GM23338 (cell line): ENCODE measurements around the gene MYLK. TPM values are rescaled to one million over a fixed set of nuclear protein-coding genes. Genes with fewer than 3 reads are reported as not detected.

ENCODE experiments used
- ATAC-seq: fragments of 200-7000 bp; cut with Tn5 transposase; 3 replicates; pipeline ENCODE4 v1.9.1; 2020
- DNase-seq: peaks from one replicate; pipeline ENCODE4 v3.0.0-alpha.2; 2015; ENCODE audit warnings: low spot score
- H2AFZ ChIP-seq: fragments of 200-600 bp; sonication (generic); 2 replicates; pipeline ENCODE4 v1.8.0; 2016; ENCODE audit warnings: antibody characterized with exemption, mild to moderate bottlenecking, moderate library complexity
- H3F3A ChIP-seq: fragments of 200-600 bp; sonication (generic); replicated peaks from 2 replicates; pipeline ENCODE4 v1.8.0; 2017; ENCODE audit warnings: antibody characterized with exemption, mixed run types, low read depth
- H3K27ac ChIP-seq: fragments of 200-600 bp; sonication (generic); 2 replicates; pipeline ENCODE4 v1.6.1; 2016; ENCODE audit warnings: low read depth
- H3K27me3 ChIP-seq: fragments of 200-600 bp; sonication (generic); 2 replicates; pipeline ENCODE4 v1.8.0; 2016; ENCODE audit warnings: mild to moderate bottlenecking, mixed run types, moderate library complexity; ENCODE audit not compliant: insufficient read depth
- H3K36me3 ChIP-seq: fragments of 200-600 bp; sonication (generic); 2 replicates; pipeline ENCODE4 v1.8.0; 2016; ENCODE audit warnings: mild to moderate bottlenecking; ENCODE audit not compliant: insufficient read depth
- H3K4me1 ChIP-seq: fragments of 200-600 bp; sonication (generic); 2 replicates; pipeline ENCODE4 v1.8.0; 2016; ENCODE audit warnings: mild to moderate bottlenecking, moderate library complexity; ENCODE audit not compliant: insufficient read depth
- H3K4me2 ChIP-seq: fragments of 200-600 bp; sonication (generic); 2 replicates; pipeline ENCODE4 v1.7.1; 2017; ENCODE audit warnings: mixed run types
- H3K4me3 ChIP-seq: fragments of 200-600 bp; sonication (generic); 2 replicates; pipeline ENCODE4 v1.6.1; 2016; ENCODE audit warnings: mixed run types
- H3K79me2 ChIP-seq: fragments of 200-600 bp; sonication (generic); replicated peaks from 2 replicates; pipeline ENCODE4 v1.8.0; 2017; ENCODE audit warnings: mild to moderate bottlenecking; ENCODE audit not compliant: insufficient read depth
- H3K9me2 ChIP-seq: fragments of 200-600 bp; sonication (generic); 2 replicates; pipeline ENCODE4 v1.8.0; 2017; ENCODE audit not compliant: insufficient read depth
- H4K20me1 ChIP-seq: fragments of 200-600 bp; sonication (generic); replicated peaks from 2 replicates; pipeline ENCODE4 v1.8.0; 2017; ENCODE audit warnings: mild to moderate bottlenecking; ENCODE audit not compliant: insufficient read depth
- H3K27ac Mint-ChIP-seq: 2 replicates; pipeline ENCODE4 v1.8.0; 2020; ENCODE audit warnings: inconsistent platforms, mild to moderate bottlenecking, moderate library complexity, mixed read lengths
- H3K27me3 Mint-ChIP-seq: 3 replicates; pipeline ENCODE4 v1.8.0; 2022; ENCODE audit warnings: low read depth, mild to moderate bottlenecking, moderate library complexity, mixed read lengths, inconsistent platforms; ENCODE audit not compliant: insufficient read depth, poor library complexity
- H3K36me3 Mint-ChIP-seq: 3 replicates; pipeline ENCODE4 v1.8.0; 2021; ENCODE audit warnings: low read depth, mild to moderate bottlenecking, inconsistent platforms, moderate library complexity, mixed read lengths
- H3K4me1 Mint-ChIP-seq: 3 replicates; pipeline ENCODE4 v1.8.0; 2020; ENCODE audit warnings: mild to moderate bottlenecking, inconsistent platforms, mixed read lengths
- H3K4me3 Mint-ChIP-seq: 3 replicates; pipeline ENCODE4 v1.8.0; 2021; ENCODE audit warnings: moderate library complexity, mild to moderate bottlenecking, inconsistent platforms, mixed read lengths
- H3K9me3 Mint-ChIP-seq: 3 replicates; pipeline ENCODE4 v1.8.0; 2020; ENCODE audit warnings: moderate library complexity, mild to moderate bottlenecking, inconsistent platforms, mixed read lengths
- CREB1 ChIP-seq: fragments of 250-450 bp; sonication (Bioruptor Pico); IDR thresholded peaks from 2 replicates; pipeline ENCODE4 v1.5.0; 2020; ENCODE audit warnings: low read depth, mild to moderate bottlenecking, moderate library complexity
- CTCF ChIP-seq, 2 experiments: fragments of 200-600 bp in 1 of 2; sonication (generic) in 1 of 2; conservative IDR thresholded peaks; 2 replicates each; pipeline versions ENCODE4 v1.5.1 to v1.6.1; 2016 to 2017; ENCODE audit warnings: antibody characterized with exemption in 2 of 2, low read depth in 2 of 2, mild to moderate bottlenecking in 2 of 2, moderate library complexity in 1 of 2
- ETS1 ChIP-seq: IDR thresholded peaks from 2 replicates; pipeline ENCODE4 v1.6.1; 2016; ENCODE audit warnings: antibody characterized with exemption
- JUNB ChIP-seq: IDR thresholded peaks from one replicate; pipeline ENCODE4 v1.6.1; 2016; ENCODE audit warnings: antibody characterized with exemption; ENCODE audit not compliant: unreplicated experiment
- REST ChIP-seq: IDR thresholded peaks from one replicate; pipeline ENCODE4 v1.6.1; 2018; ENCODE audit warnings: antibody characterized with exemption; ENCODE audit not compliant: unreplicated experiment
- STAT1 ChIP-seq: IDR thresholded peaks from one replicate; pipeline ENCODE4 v1.6.1; 2016; ENCODE audit warnings: antibody characterized with exemption; ENCODE audit not compliant: unreplicated experiment
- ZNF114 ChIP-seq: fragments of 250-450 bp; sonication (Bioruptor Pico); IDR thresholded peaks from 2 replicates; pipeline ENCODE4 v1.5.0; 2020; ENCODE audit warnings: mild to moderate bottlenecking, moderate library complexity
- ZNF462 ChIP-seq: fragments of 250-450 bp; sonication (Bioruptor Pico); IDR thresholded peaks from 2 replicates; pipeline ENCODE4 v1.5.0; 2020; ENCODE audit warnings: mild to moderate bottlenecking, moderate library complexity
- polyA plus RNA-seq: library from polyadenylated mRNA; unstranded; fragments of >200 nt; fragmentation: Nextera tagmentation; extraction: Ambion mirVana; gene quantifications from 2 replicates; pipeline ENCODE4 v1.2.1, GENCODE V29; 2016
- total RNA-seq: library from RNA; depleted of rRNA; stranded (reverse); fragments of >200 nt; shearing (Covaris generic); gene quantifications from 2 replicates; pipeline ENCODE4 v1.2.3, GENCODE V29; 2014

MYLK gene
- total and polyA plus RNA-seq, 2 experiments from 2014 or later = 11.5 to 17.9 TPM

- TF ChIP-seq ZNF114 (no peak), CTCF (conservative IDR thresholded peaks at IDR 0.05; ENCODE audit: low read depth in 2 of 2) (no peak), ETS1 (no peak)
These were observed 88.5 kb downstream of the MYLK start (continued) for GRCh38 chr3:123795471-123796251.

- H3K27ac Mint-ChIP-seq = no peak overlapping the region
- no peaks in the 10 kb centered on the region for H3K9me3 Mint-ChIP-seq
- Histone ChIP-seq H3K9me2 (peaks cover 5% of the 10 kb centered on the region; the same call in 1 of the 2 replicates), H3K36me3 (no peaks in the 10 kb centered on the region), H3K4me2 (no peak overlapping the region), H3K27me3 (no peaks in the 10 kb centered on the region), H3F3A (no peaks in the 10 kb centered on the region), H3K4me3 (no peak overlapping the region), H3K27ac (no peak overlapping the region), H4K20me1 (no peaks in the 10 kb centered on the region; the same call in 1 of the 2 replicates), H3K4me1 (no peaks in the 10 kb centered on the region; the same call in 1 of the 2 replicates), H3K79me2 (no peaks in the 10 kb centered on the region), H2AFZ (no peak overlapping the region)
- ATAC-seq = no peak
- H3K4me3 Mint-ChIP-seq = no peak overlapping the region
- H3K36me3 Mint-ChIP-seq = no peaks in the 10 kb centered on the region; the same call in 2 of the 3 replicates
- no peaks in the 10 kb centered on the region for H3K27me3 Mint-ChIP-seq
- H3K4me1 Mint-ChIP-seq = peaks cover 8% of the 10 kb centered on the region
- DNase-seq = no peak
- TF ChIP-seq JUNB (no peak), ETS1 (no peak), STAT1 (no peak), ZNF462 (no peak), CREB1 (CRISPR knock-in tag) (no peak), REST (no peak)
These were observed 90.7 kb downstream of the MYLK start for GRCh38 chr3:123793425-123793824.
